Breast epithelium (tissue), 4 donors: ENCODE measurements around the gene AURKA. TPM values are rescaled to one million over a fixed set of nuclear protein-coding genes. Genes with fewer than 3 reads are reported as not detected.
A peak's percentile ranks its signal among the peaks of the same experiment; 100 is the strongest.

Experiments
- DNase-seq, 2 donors: peaks; one replicate each; pipeline ENCODE4 v3.0.0-alpha.2; 2019; ENCODE audit warnings: low spot score in 2 of 2
- H3K27ac ChIP-seq, 2 donors: fragments of 200-600 bp; sonication (generic) in 1 of 2; one replicate each; pipeline ENCODE4 v1.5.1; 2016 to 2019; ENCODE audit warnings: mild to moderate bottlenecking in 1 of 2
- H3K27me3 ChIP-seq, 2 donors: fragments of 200-600 bp; sonication (generic) in 1 of 2; one replicate each; pipeline versions ENCODE4 v1.5.1 to v1.6.0; 2017 to 2019; ENCODE audit warnings: control low read depth in 1 of 2, mild to moderate bottlenecking in 1 of 2
- H3K36me3 ChIP-seq: fragments of 200-600 bp; one replicate; pipeline ENCODE4 v1.5.1; 2019
- H3K4me1 ChIP-seq, 2 donors: fragments of 200-600 bp; sonication (generic); one replicate each; pipeline ENCODE4 v1.5.1; 2016 to 2019; ENCODE audit warnings: control low read depth in 1 of 2
- H3K4me3 ChIP-seq, 3 donors: fragments of 200-600 bp; sonication (generic); 1 replicate in 2 of 3; 2 replicates in 1 of 3; pipeline ENCODE4 v1.5.1; 2016 to 2019; ENCODE audit warnings: mild to moderate bottlenecking in 3 of 3, moderate library complexity in 2 of 3
- H3K9me3 ChIP-seq, 2 donors: fragments of 200-600 bp; sonication (generic) in 1 of 2; one replicate each; pipeline ENCODE4 v1.5.1; 2016 to 2019; ENCODE audit warnings: control low read depth in 1 of 2
- POLR2A ChIP-seq: fragments of 450-650 bp; IDR thresholded peaks from one replicate; pipeline ENCODE4 v1.6.1; 2016; ENCODE audit warnings: antibody characterized with exemption, mild to moderate bottlenecking, moderate library complexity
- POLR2AphosphoS5 ChIP-seq, 3 donors: sonication (generic); formaldehyde crosslinking; IDR thresholded peaks; one replicate each; pipeline ENCODE4 v1.6.1; 2017; ENCODE audit warnings: antibody characterized with exemption in 3 of 3
- intact Hi-C: fragments of 100-400 bp; cut with DNase I; formaldehyde crosslinking; loops from one replicate; pipeline ENCODE4 v1.15.1; 2023; ENCODE audit warnings: low total_unique reads
- total RNA-seq, 3 donors: library from RNA; depleted of rRNA; stranded (reverse); fragments of >200 nt; gene quantifications; one replicate each; pipeline ENCODE4 v1.1.0, GENCODE V29; 2016
- TF ChIP-seq, protein P1 (sequence below), 3 donors: fragments of 450-650 bp; IDR thresholded peaks; one replicate each; pipeline ENCODE4 v1.5.1; 2016 to 2017; ENCODE audit warnings: antibody characterized with exemption in 3 of 3, mild to moderate bottlenecking in 3 of 3, moderate library complexity in 3 of 3

Gene AURKA
- 1 to 10 TPM in 2 of 3 donors, under 1 TPM in 1; 0.98 to 2.2 (median 1.6) TPM for total RNA-seq

DNA sequence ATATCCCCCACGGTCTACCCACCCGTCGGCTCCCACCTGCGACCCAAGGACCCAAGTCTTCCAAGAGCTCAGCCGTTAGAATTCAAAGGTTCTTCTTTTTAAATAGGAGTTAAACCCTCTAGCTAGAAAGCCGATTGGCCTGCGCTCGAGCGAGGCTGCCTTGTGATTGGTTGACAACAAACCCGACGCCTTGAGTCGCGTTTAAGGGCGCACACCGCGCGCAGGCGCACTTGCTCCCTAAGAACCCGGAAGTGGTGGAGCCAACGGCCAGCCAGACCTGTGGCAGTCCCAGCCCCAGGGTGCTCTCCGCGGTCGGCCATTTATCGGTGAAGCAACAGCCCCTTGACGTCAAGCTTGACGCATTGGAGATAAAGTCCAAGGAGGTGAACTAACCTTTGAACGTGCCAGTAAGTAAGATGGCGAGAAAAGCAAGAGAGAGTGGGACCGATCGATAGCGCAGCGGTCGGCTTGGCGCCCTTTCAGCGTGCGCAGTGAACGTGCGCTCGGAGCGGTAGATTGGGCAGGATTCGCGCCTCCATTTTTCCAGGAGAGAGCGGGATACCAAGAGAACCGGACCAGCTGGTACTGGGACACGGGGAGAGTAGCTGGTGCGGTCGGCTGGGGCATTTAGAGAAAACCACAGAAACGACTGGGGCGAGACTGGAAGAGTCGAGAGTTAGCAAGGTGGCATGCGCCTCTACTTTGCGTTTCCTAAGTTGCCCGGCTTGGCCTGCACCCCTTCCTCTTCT, at the start of gene AURKA, which contains the start of gene CSTF1:
AURKA (minus strand) TSS at position 84 of the 749 bp plus-strand sequence. CDS start 4,018 bp downstream, outside the sequence.
CSTF1 (plus strand) TSS at position 514 of the 749 bp plus-strand sequence. CDS start 2,908 bp downstream, outside the sequence.
- Histone ChIP-seq H3K9me3 (no peaks in the 10 kb centered on the region), H3K36me3 (peaks cover 7% of the 10 kb centered on the region), H3K4me3 (peak within 1 kb of the TSS; percentile 77 to 96 (median 85)), H3K27ac (peak within 1 kb of the TSS; percentile 90 to 96), H3K4me1 (peaks cover 0 to 24% of the 10 kb centered on the region in 2 donors), H3K27me3 (no peaks in the 10 kb centered on the region)
- TF ChIP-seq, protein P1, sequence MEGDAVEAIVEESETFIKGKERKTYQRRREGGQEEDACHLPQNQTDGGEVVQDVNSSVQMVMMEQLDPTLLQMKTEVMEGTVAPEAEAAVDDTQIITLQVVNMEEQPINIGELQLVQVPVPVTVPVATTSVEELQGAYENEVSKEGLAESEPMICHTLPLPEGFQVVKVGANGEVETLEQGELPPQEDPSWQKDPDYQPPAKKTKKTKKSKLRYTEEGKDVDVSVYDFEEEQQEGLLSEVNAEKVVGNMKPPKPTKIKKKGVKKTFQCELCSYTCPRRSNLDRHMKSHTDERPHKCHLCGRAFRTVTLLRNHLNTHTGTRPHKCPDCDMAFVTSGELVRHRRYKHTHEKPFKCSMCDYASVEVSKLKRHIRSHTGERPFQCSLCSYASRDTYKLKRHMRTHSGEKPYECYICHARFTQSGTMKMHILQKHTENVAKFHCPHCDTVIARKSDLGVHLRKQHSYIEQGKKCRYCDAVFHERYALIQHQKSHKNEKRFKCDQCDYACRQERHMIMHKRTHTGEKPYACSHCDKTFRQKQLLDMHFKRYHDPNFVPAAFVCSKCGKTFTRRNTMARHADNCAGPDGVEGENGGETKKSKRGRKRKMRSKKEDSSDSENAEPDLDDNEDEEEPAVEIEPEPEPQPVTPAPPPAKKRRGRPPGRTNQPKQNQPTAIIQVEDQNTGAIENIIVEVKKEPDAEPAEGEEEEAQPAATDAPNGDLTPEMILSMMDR (IDR thresholded peaks at IDR 0.05), result no peak
- TF ChIP-seq POLR2A, result no peak
- peak; percentile 91 to 97 (median 93) for TF ChIP-seq POLR2AphosphoS5 (IDR thresholded peaks at IDR 0.05)
- DNase-seq, result peak; percentile 99
- intact Hi-C loops, result no loop called here

DNA sequence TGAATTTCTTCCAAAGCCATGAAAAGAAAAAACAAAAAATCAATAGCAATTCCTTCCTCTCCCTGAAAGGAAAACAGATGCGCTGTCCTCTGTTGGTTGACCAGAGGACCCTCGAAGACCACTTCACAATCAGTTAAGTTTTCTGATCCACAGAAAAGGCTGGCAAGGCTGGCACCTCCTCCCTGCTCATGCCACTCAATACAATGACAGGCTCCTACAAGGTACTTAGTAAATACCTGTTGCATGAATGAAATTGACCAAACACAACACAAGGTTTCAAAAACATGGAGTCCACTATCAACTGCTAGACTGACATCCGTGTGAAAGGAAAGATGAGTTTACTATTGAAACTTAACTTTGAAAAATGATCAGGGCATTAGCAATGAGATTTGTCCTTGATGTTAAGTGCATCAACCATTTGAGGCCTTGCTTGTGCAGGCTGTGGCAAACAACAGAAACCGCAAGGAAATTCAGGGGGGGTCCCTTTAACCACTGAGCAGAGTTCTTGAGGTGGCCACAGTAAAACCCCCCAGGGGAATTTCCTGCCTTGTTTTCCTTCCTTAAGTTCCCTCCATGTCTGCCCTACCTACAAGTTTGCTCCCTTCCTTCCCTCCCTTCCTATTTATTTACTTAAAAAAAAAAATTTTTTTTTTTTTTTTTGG, 48.5 kb upstream of the AURKA start:
- intact Hi-C loops, result no loop called here
- no peaks in the 10 kb centered on the region for H3K9me3 ChIP-seq
- no peak for DNase-seq
- no peaks in the 10 kb centered on the region for H3K36me3 ChIP-seq
- peak overlapping the region; percentile 46 to 66 for H3K27ac ChIP-seq
- H3K27me3 ChIP-seq, result no peaks in the 10 kb centered on the region
- no peaks in the 10 kb centered on the region for H3K4me1 ChIP-seq
- TF ChIP-seq, protein P1 (IDR thresholded peaks at IDR 0.05), result no peak
- TF ChIP-seq POLR2A, result no peak
- TF ChIP-seq POLR2AphosphoS5 (IDR thresholded peaks at IDR 0.05), result no peak
- H3K4me3 ChIP-seq, result no peak overlapping the region

DNA sequence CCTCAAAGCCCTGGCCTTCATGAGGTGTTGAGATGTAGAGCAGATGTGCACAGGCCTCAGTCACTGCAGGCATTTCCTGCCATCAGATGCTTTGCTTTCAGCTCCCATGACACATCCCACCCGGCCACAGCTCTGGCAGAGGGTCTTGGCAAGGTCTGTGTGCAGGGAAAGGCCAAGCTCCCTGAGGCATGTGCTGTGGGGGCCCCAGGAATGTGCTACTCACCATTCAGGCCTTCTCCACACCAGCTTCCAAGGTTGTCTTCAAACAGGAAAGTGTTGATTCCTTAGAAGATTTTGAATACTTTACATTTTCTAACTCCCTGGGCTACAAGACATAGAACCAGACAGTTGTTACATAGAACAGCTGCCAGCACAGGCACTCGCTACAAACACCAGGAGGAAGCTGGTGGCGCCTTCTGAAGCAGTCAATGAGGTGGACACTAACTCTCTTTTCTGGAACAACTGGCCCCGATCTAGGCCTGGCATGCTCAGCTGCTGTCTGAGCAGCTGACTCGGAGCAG, 47.8 kb upstream of the AURKA start:
- H3K27me3 ChIP-seq, result no peaks in the 10 kb centered on the region
- no peaks in the 10 kb centered on the region for H3K36me3 ChIP-seq
- intact Hi-C loops, result no loop called here
- no peaks in the 10 kb centered on the region for H3K4me1 ChIP-seq
- TF ChIP-seq POLR2A (no peak), POLR2AphosphoS5 (IDR thresholded peaks at IDR 0.05) (peak in 1 of 3 donors; percentile 50)
- DNase-seq, result peak in 1 of 2 donors; percentile 82
- no peak overlapping the region for H3K4me3 ChIP-seq
- peak overlapping the region; percentile 46 to 66 for H3K27ac ChIP-seq
- no peaks in the 10 kb centered on the region for H3K9me3 ChIP-seq

DNA sequence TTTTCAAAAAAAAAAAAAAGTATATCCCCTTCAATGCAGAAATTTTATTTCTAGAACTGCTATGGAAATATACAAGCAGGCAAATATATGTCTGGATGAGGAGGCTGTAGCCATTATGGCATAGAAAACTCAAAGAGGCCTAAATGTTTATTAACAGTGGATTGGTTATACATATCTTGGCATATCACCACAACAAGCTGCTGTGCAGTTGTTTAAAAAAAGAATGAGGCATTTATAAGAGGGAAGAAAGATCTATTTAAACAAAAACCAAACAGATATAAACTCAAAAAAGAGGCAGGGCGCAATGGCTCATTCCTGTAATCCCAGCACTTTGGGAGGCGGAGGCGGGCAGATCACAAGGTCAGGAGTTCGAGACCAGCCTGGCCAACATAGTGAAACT, 46.3 kb upstream of the AURKA start:
- Histone ChIP-seq H3K36me3 (no peaks in the 10 kb centered on the region), H3K27ac (peak overlapping the region in 1 of 2 donors; percentile 35), H3K4me3 (no peak overlapping the region), H3K9me3 (no peaks in the 10 kb centered on the region), H3K27me3 (no peaks in the 10 kb centered on the region), H3K4me1 (no peaks in the 10 kb centered on the region)
- DNase-seq, result no peak
- TF ChIP-seq, protein P1 (IDR thresholded peaks at IDR 0.05), result no peak
- no peak for TF ChIP-seq POLR2AphosphoS5 (IDR thresholded peaks at IDR 0.05)
- TF ChIP-seq POLR2A, result no peak
- intact Hi-C loops, result no loop called here

DNA sequence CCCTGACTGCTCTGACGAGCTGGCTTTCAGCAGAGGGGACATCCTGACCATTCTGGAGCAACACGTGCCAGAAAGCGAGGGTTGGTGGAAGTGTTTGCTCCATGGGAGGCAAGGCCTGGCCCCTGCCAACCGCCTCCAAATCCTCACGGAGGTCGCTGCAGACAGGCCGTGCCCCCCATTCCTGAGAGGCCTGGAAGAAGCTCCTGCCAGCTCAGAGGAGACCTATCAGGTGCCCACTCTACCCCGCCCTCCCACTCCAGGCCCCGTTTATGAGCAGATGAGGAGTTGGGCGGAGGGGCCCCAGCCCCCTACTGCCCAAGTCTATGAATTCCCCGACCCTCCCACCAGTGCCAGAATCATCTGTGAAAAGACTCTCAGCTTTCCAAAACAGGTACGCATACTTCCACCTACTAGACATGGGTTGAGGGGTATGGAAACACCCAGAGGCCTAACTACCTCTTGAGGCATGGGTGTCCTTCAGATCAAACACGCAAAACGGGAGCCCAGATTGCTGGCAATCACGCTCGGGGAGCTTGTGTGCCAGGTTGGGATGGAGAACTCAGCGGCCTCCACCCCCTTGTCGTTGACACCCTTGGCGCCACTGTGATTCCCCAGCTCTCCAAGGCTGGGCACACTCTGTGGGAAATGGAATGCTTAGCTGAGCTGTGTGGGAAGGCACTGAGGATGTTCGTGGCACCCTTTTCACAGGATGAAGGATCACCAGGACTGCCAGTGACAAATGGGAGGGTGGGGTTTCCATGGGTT, 45.4 kb upstream of the AURKA start:
- no peak overlapping the region for H3K27ac ChIP-seq
- no peaks in the 10 kb centered on the region for H3K9me3 ChIP-seq
- intact Hi-C loops, result no loop called here
- no peaks in the 10 kb centered on the region for H3K36me3 ChIP-seq
- no peaks in the 10 kb centered on the region for H3K27me3 ChIP-seq
- DNase-seq, result no peak
- TF ChIP-seq, protein P1 (IDR thresholded peaks at IDR 0.05), result no peak
- TF ChIP-seq POLR2AphosphoS5 (IDR thresholded peaks at IDR 0.05) (no peak), POLR2A (no peak)
- H3K4me3 ChIP-seq, result no peak overlapping the region
- no peaks in the 10 kb centered on the region for H3K4me1 ChIP-seq
